ENCODE results near the gene UBIAD1. TPM values are rescaled to one million over a fixed set of nuclear protein-coding genes. Genes with fewer than 3 reads are reported as not detected.
"Not testable (repeated sequence)": the region's sequence is repeated elsewhere in the genome, so short reads cannot be mapped to it uniquely, and the experiment has no call there.

UBIAD1 gene
- total and polyA plus RNA-seq, 2 of the 13 experiments (the other 11 are each of a cell fraction or from before 2014, with no cell fraction given) = 16.9 to 20.4 TPM

GRCh38 chr1:11267350-11268337 lies 5.4 kb upstream of the UBIAD1 start (continued):
- TF ChIP-seq PRDM10 (CRISPR knock-in tag; IDR thresholded peaks at IDR 0.05; ENCODE audit: low read depth) (0 out of 2 replicates have a peak, but pooled peaks have one; percentile 17), SP5 (CRISPR knock-in tag; IDR thresholded peaks at IDR 0.05; ENCODE audit: borderline replicate concordance, low read depth) (peak; percentile 13; the same call in 1 of the 2 replicates), MEIS1 (CRISPR knock-in tag; IDR thresholded peaks at IDR 0.05; ENCODE audit: borderline replicate concordance) (peak; percentile 24; the same call in 1 of the 2 replicates), EP300 (IDR thresholded peaks at IDR 0.05; ENCODE audit: low read depth in 2 of 2, low read length in 2 of 2) (peak; percentile 71 to 88), EP300 (CRISPR knock-in tag; IDR thresholded peaks at IDR 0.05; ENCODE audit: borderline replicate concordance) (peak; percentile 71; the same call in 1 of the 2 replicates), FOXA1 (CRISPR knock-in tag; IDR thresholded peaks at IDR 0.05) (peak; percentile 73), FOXK1 (CRISPR knock-in tag; IDR thresholded peaks at IDR 0.05; ENCODE audit: borderline replicate concordance, low read depth) (peak; percentile 78; the same call in 1 of the 2 replicates), ZBTB33 (CRISPR knock-in tag; IDR thresholded peaks at IDR 0.05) (0 out of 2 replicates have a peak, but pooled peaks have one; percentile 20), MEIS2 (CRISPR knock-in tag; IDR thresholded peaks at IDR 0.05) (peak; percentile 29; the same call in 1 of the 2 replicates), ZNF362 (CRISPR knock-in tag; IDR thresholded peaks at IDR 0.05; ENCODE audit: borderline replicate concordance) (peak; percentile 46; the same call in 1 of the 2 replicates), NFKBIZ (CRISPR knock-in tag; IDR thresholded peaks at IDR 0.05) (peak; percentile 72; the same call in 1 of the 2 replicates), RXRB (CRISPR knock-in tag; IDR thresholded peaks at IDR 0.05; ENCODE audit: borderline replicate concordance) (peak; percentile 70; the same call in 1 of the 2 replicates), ATF3 (CRISPR knock-in tag; IDR thresholded peaks at IDR 0.05) (peak; percentile 70), MXI1 (IDR thresholded peaks at IDR 0.05; ENCODE audit: borderline replicate concordance, low read depth, low read length) (peak; percentile 76; the same call in 1 of the 3 replicates), MAX (IDR thresholded peaks at IDR 0.05) (peak; percentile 52; the same call in 1 of the 2 replicates), DMAP1 (CRISPR knock-in tag; IDR thresholded peaks at IDR 0.05) (0 out of 2 replicates have a peak, but pooled peaks have one; percentile 42), ZNF746 (CRISPR knock-in tag; IDR thresholded peaks at IDR 0.05) (0 out of 2 replicates have a peak, but pooled peaks have one; percentile 43)
- TF ChIP-seq FOXA1 (IDR thresholded peaks at IDR 0.05) = not testable (repeated sequence)

Data from HepG2 (cell line).